Stimulated activated CD8-positive, alpha-beta memory T cell treated with anti-CD3 and anti-CD28 coated beads, Interleukin-12 subunit alpha, Interleukin-12 subunit beta, amount 100 ng/mL, for 1 hour (primary cell): ENCODE data around the gene BMAL2.

Source experiments
- DNase-seq: peaks from one replicate; pipeline ENCODE4 v3.0.0-alpha.2; 2020; ENCODE audit warnings: low read depth

BMAL2 gene

GRCh38 chr12:27355979-27356378 is 23.3 kb downstream of the BMAL2 start:
- no peak for DNase-seq

DNA sequence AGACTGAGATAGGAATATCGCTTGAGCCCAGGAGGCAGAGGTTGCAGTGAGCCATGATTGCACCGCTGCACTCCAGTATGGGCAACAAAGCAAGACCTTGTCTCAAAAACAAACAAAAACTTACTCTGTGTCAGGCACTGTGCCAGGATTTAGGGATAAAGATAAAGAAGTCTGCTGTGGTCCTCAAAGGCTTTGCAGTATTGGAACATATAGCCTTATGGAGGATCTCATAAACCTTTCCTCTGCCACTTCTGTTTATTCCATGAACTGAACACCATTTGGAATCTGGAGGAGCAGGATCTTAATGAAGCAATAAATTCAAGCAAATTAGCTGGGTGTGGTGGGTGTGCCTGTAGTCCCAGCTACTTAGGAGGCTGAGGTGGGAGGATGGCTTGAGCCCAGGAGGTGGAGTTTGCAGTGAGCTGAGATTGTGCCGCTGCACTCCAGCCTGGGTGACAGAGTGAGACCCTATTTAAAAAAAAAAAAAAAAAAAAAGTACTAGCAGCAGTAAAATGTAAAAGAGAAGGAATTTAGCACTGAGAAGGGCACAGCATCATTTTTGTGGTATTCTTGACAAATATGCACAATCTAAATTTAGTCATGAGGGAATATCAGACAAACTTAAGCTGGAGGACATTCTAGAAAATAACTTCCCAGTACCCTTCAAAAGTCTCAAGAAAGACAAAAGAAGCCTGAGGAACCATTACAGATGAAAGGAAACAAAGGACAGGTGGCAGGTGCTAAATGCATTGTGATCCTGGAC is 27.1 kb downstream of the BMAL2 start:
- no peak for DNase-seq

DNA sequence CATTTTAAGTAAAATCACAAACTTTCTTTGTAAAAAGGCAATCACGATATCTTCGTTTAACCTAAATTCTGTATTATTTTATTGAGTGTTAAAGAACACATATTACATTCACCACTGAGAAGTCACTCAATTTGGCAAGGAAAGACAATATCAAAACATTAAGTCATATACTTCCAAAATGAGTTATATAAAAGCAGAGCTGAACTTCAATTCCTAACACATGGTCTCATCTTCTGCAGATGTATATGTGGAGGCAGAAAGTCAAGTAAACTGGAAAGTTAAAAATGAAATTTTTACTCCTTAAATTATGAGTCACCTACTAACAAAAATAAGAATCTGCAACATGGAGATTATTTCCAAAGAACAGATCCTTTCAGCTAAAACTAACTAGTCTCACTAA is 28.7 kb downstream of the BMAL2 start:
- no peak for DNase-seq

- no peak for DNase-seq
These were observed 34.0 kb downstream of the BMAL2 start for GRCh38 chr12:27366621-27367020.

DNA sequence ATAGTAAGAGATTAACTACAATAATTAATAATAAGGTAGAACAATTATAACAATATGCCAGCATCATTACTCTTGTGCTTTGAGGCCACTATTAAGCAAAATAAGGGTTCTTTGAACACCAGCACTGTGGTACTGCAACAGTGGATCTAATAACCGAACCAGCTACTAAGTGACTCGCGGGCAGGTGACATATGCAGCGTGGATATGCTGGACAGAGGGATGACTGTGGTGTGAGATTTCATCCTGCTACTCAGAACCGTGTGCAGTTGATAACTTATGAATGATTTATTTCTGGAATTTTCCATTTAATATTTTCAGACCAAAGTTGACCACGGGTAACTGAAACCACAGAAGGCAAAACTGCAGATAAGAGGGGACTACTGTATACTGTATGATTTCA is 34.4 kb downstream of the BMAL2 start:
- no peak for DNase-seq

- no peak for DNase-seq
These were observed 49.6 kb downstream of the BMAL2 start for GRCh38 chr12:27382171-27382795.
